HG02571 (cell line): Measurements from ENCODE around the gene GRIK4.
A peak's percentile ranks its signal among the peaks of the same experiment; 100 is the strongest.
"Not testable (repeated sequence)": the region's sequence is repeated elsewhere in the genome, so short reads cannot be mapped to it uniquely, and the experiment has no call there.

Source experiments
- ATAC-seq: cut with Tn5 transposase; IDR thresholded peaks from one replicate; pipeline ENCODE4 v1.9.1; 2021; ENCODE audit warnings: mild to moderate bottlenecking, moderate library complexity; ENCODE audit not compliant: unreplicated experiment

The GRIK4 gene

GRCh38 chr11:120759046-120759445 is 247.5 kb downstream of the GRIK4 start:
- no peak for ATAC-seq

- ATAC-seq, result not testable (repeated sequence)
Measured at GRCh38 chr11:120765710-120766109, 254.2 kb downstream of the GRIK4 start.

GRCh38 chr11:120766318-120766717 is 254.8 kb downstream of the GRIK4 start:
- no peak for ATAC-seq

GRCh38 chr11:120768949-120769348 is 257.4 kb downstream of the GRIK4 start:
- ATAC-seq, result no peak

- no peak for ATAC-seq
Measured at GRCh38 chr11:120769906-120770305, 258.4 kb downstream of the GRIK4 start.

- no peak for ATAC-seq
Measured at GRCh38 chr11:120771551-120772060, 260.1 kb downstream of the GRIK4 start.

GRCh38 chr11:120773501-120774031 is 262.0 kb downstream of the GRIK4 start:
- ATAC-seq, result peak; percentile 79

- no peak for ATAC-seq
Measured at GRCh38 chr11:120774591-120775386, 263.2 kb downstream of the GRIK4 start.

- no peak for ATAC-seq
Measured at GRCh38 chr11:120775986-120776951, 264.7 kb downstream of the GRIK4 start.

GRCh38 chr11:120778685-120779490 is 267.3 kb downstream of the GRIK4 start:
- no peak for ATAC-seq

GRCh38 chr11:120780239-120780638 is 268.7 kb downstream of the GRIK4 start:
- ATAC-seq, result no peak

- ATAC-seq, result no peak
Measured at GRCh38 chr11:120781486-120782120, 270.1 kb downstream of the GRIK4 start.

GRCh38 chr11:120784566-120785251 is 273.2 kb downstream of the GRIK4 start:
- ATAC-seq, result no peak

- ATAC-seq, result no peak
Measured at GRCh38 chr11:120785576-120785975, 274.0 kb downstream of the GRIK4 start.

GRCh38 chr11:120786206-120786735 is 274.7 kb downstream of the GRIK4 start:
- ATAC-seq, result no peak

- ATAC-seq, result not testable (repeated sequence)
Measured at GRCh38 chr11:120787224-120787623, 275.7 kb downstream of the GRIK4 start.

- no peak for ATAC-seq
Measured at GRCh38 chr11:120789391-120789790, 277.8 kb downstream of the GRIK4 start.

GRCh38 chr11:120792306-120792705 is 280.8 kb downstream of the GRIK4 start:
- no peak for ATAC-seq

GRCh38 chr11:120793150-120793549 is 281.6 kb downstream of the GRIK4 start:
- no peak for ATAC-seq
